ENCODE data around the gene CNNM4. TPM values are rescaled to one million over a fixed set of nuclear protein-coding genes. Genes with fewer than 3 reads are reported as not detected.

The CNNM4 gene
- total and polyA plus RNA-seq, 2 of the 4 experiments (the other 2 are of a cell fraction) = 2.0 to 4.1 TPM

- Histone ChIP-seq H3K4me2 (ENCODE audit: low read depth, low read length) (no peak overlapping the region), H3K14ac (replicated peaks; ENCODE audit: low read depth, low read length) (no peak overlapping the region), H4K8ac (ENCODE audit: low read depth in 2 of 2, low read length in 2 of 2) (no peak overlapping the region), H3K23ac (ENCODE audit: low read depth, low read length) (no peak overlapping the region), H2AK5ac (ENCODE audit: low read depth, low read length) (no peak overlapping the region), H3K4me1 (ENCODE audit: control insufficient read depth, insufficient read depth, low read length) (no peaks in the 10 kb centered on the region), H3K56ac (ENCODE audit: extremely low read depth, insufficient read depth, low read length) (no peak overlapping the region), H3K18ac (ENCODE audit: low read depth, low read length) (no peak overlapping the region), H3K36me3 (ENCODE audit: control insufficient read depth, insufficient read depth, low read length) (peaks cover 2% of the 10 kb centered on the region), H3K4ac (ENCODE audit: low read depth, low read length) (no peak overlapping the region), H3K27me3 (ENCODE audit: control insufficient read depth, insufficient read depth, low read length) (no peaks in the 10 kb centered on the region), H3K4me3 (ENCODE audit: insufficient read depth, low read depth, low read length) (no peak overlapping the region), H2BK20ac (ENCODE audit: low read depth, low read length) (no peak overlapping the region), H3K9me3 (ENCODE audit: control insufficient read depth, insufficient read depth, low read length) (no peaks in the 10 kb centered on the region), H3K27ac (ENCODE audit: insufficient read depth, low read length) (no peak overlapping the region), H2BK5ac (ENCODE audit: low read depth, low read length, poor library complexity, severe bottlenecking) (no peak overlapping the region), H2AK9ac (replicated peaks; ENCODE audit: low read depth, low read length, poor library complexity) (no peak overlapping the region), H4K5ac (ENCODE audit: low read depth, low read length) (no peak overlapping the region), H2AFZ (replicated peaks; ENCODE audit: low read length, poor library complexity) (no peak overlapping the region), H4K20me1 (ENCODE audit: insufficient read depth, low read length) (no peaks in the 10 kb centered on the region), H3K9ac (ENCODE audit: low read depth, low read length) (no peak overlapping the region), H2BK15ac (ENCODE audit: low read depth, low read length) (no peak overlapping the region), H3K9me1 (ENCODE audit: insufficient read depth, low read length) (0 out of 2 replicates have a peak, but pooled peaks cover 3% of the 10 kb centered on the region), H3K79me1 (ENCODE audit: low read depth in 1 of 2, low read length in 2 of 2) (no peaks in the 10 kb centered on the region), H4K91ac (ENCODE audit: insufficient read depth, low read depth, low read length) (no peak overlapping the region), H2BK120ac (ENCODE audit: low read depth, low read length) (no peak overlapping the region)
- POLR2A ChIA-PET (ENCODE audit: unreplicated experiment) = no interaction called here
- BruUV-seq (replicated peaks) = no TSS peak
- CTCF ChIA-PET = no interaction called here
- dilution Hi-C loops (cut with HindIII; ENCODE audit: low sequenced_read_pairs, unreplicated experiment) (no loop called here), intact Hi-C loops (cut with micrococcal nuclease) (no loop called here), in situ Hi-C loops (cut with MboI; ENCODE audit: low sequenced_read_pairs) (no loop called here)
- TF ChIP-seq RCOR1 (IDR thresholded peaks at IDR 0.05; ENCODE audit: insufficient replicate concordance, low read length) (no peak), MAZ (IDR thresholded peaks at IDR 0.05; ENCODE audit: borderline replicate concordance, low read depth, low read length) (no peak), CHD1 (IDR thresholded peaks at IDR 0.05; ENCODE audit: low read depth, low read length) (no peak), MXI1 (IDR thresholded peaks at IDR 0.05; ENCODE audit: borderline replicate concordance, low read depth, low read length) (no peak)
- no peak for DNase-seq
- WGBS, 2 experiments (ENCODE audit: extremely low coverage in 2 of 2, insufficient read length in 1 of 2) = 97% methylated on average over 16 of the region's 23 CpGs; no CpG with 5 or more reads in 1 of the 2 experiments
- no peak for ATAC-seq (ENCODE audit: low read depth)
These were observed 36.4 kb downstream of the CNNM4 start for GRCh38 chr2:96797066-96797625.
